Measurements from ENCODE around the gene BCL2L1.

The BCL2L1 gene

GRCh38 chr20:31723319-31724078 is 831 bp upstream of the BCL2L1 start:
- DNase-seq, result peak; percentile 97 to 99

- peak in 1 of 2 experiments; percentile 84 for DNase-seq
These were observed 326 bp upstream of the BCL2L1 start for GRCh38 chr20:31723069-31723318.

GRCh38 chr20:31721408-31722256 is 1.0 kb downstream of the BCL2L1 start:
- no peak for DNase-seq

DNA sequence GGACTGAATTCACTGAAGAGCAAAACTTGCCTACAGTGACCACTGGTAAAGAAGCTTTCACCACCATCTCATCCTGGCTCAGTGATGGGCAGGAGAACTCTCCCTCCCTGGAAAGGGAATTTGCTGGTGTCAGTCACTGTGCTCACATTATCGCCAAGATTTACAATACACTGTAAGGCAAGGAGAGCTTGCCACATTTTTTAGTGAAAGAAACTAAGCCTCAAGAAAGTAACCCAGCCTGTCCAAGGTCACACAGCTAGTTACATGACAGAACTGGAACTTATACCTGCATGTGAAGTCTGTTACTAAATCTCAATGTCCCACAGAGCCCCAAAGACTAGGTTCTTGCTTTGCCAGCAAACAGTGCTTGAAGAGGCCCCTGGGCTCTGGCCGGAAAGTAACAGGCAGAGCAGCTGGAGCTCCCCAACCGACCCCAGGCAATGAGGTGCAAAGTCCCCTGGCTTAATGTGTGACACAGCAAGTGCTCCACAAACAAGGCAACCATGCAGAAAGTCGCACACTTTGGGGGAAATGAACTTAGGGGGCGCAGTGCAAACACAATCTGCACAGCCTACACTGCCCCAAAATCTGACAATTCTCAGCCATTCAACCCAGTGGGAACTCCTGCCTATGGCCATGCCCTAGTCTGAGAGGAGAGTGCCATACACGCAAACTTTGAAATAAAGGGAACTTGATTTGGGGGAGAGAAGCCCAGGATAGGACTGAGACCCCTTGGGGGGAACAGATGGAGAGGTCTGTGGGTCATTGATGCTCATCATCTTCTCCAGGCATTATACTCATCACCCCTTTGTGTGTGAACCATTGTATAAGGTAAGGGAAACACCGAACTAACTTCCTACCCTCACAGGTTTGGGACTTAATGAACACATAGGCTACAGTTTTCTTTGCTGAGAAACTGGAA is 1.9 kb downstream of the BCL2L1 start:
- no peak for DNase-seq

GRCh38 chr20:31719644-31720485 is 2.8 kb downstream of the BCL2L1 start:
- DNase-seq, result peak in 1 of 2 experiments; percentile 59

DNA sequence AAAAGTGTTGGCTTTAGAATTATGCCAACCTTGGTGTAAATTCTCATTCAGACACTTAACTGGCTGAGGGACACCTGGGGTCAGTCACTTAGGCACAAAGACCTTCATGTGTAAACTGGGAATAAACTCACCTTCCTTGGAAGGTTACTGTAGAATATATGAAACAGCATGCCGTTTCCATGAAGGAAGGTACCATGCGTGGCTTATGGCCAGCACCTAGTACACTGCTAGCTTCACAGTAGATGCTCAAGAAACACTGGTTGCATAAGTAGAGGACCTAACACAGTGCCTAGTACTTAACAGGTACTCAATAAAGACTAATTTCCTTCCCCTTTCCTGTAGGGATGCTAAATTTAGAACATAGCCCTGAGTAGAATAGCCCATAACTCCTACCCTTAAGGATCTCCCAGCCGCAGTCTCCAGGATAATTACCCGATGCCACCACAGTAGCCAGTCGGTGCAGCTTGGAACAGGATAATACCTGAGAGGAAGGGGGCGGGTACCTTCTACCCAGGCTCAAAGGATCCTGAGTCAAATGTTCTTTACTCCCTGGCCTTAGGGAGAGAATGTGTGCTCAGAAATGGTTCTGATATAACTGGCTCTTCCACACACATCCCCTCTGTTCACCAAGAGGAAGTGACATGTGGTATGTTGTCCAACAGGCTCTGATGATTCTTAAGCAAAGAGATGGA is 3.6 kb downstream of the BCL2L1 start:
- no peak for DNase-seq

GRCh38 chr20:31717478-31718201 is 5.0 kb downstream of the BCL2L1 start:
- DNase-seq, result no peak

GRCh38 chr20:31716818-31717477 is 5.7 kb downstream of the BCL2L1 start:
- DNase-seq, result no peak

GRCh38 chr20:31716351-31716750 is 6.3 kb downstream of the BCL2L1 start:
- DNase-seq, result no peak

DNA sequence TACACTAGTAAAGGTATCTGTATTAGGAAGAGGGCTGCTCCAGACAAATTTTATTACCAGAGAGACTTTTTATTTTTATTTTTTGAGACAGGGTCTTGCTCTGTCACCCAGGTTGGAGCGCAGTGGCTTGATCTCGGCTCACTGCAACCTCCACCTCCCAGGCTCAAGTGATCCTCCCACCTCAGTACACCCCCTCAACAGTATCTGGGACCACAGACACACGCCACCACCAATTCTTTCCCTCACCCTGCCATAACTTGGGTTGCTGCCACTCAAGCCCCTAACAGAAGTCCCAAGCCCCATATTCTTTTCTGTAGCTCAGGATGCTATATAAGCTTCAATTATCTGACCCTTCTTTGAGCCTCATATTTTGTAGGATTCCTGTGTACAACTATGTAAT is 6.9 kb downstream of the BCL2L1 start:
- DNase-seq, result no peak

DNA sequence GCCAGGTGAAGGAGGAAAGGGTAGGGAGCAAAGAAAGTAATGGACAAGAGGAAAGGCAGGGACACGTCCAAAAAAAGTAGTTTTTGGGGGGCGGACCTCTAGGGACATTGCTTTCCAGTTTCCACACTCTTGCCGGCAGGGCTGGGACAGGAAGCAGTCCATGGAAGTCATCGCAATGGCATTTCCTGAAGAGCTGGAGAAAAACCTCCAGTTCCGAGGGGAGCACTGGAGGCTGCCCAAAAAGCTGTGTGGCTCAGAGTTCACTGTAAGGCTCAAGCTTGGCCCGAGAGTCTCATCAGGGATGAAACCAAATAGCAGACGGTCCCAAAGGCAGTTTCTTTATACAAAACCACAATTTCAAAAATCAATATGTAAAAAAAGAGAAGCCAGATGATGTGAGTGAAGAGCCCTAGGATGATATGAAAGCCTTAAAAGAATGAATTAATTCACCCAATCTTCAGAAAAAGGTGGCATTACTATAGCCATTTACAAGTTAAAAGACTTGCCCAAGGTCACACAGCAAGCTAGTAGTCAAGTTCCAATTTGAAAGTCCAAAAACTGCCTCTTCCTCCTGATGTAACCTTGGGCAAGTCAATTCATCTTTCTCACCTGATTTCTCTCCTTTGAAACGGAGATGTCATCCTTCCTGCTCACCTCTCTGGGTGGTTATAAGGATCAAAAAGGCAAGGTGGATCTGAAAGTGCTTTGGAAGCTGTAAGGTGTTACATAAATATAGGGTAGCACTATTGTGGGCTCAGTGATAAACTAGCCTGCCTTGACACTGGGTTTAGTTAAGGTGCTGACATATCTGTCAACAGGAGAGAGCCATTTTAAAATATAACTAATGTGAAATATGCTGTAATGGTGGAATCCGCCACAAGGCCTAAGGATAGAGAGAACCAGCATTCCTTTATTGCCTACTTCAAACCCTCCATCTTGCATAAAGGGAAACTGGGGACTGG is 9.1 kb downstream of the BCL2L1 start:
- no peak for DNase-seq

DNA sequence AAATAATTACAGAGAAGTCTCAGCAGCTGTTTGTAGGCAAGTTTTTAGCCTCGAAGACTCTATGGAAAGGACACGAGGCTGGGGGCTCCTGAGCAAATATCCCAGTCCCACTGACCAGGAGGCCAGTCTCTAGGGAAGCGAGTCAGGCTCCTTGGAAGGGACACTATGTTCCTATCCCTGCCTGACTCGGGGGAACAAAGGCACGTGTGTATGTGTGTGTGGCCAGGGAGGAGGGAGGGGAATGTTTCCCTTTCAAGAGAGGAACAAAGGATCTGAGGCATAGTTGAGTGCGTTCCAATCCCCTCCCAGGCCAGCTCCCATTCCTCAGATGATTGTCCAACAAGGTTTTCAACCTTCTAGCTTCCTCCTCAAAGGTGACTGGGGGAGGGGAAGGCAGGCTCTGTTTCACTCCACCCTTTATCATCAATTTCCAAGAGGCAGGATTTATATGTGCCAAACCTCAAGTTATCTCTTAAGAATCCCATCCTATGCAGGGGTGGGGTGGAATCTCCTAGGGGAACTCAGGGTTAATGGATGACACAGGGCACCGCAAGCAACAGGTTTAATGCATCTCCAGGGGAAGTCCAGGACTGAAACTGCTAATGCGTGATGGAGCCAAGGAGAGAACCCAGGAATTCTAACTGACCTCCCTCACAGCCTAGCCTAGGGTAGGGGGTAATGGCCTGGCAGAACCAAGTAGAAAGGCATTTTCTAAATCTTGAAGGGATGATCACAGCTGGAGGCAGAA is 9.9 kb downstream of the BCL2L1 start:
- no peak for DNase-seq

- no peak for DNase-seq
These were observed 10.5 kb downstream of the BCL2L1 start for GRCh38 chr20:31712112-31712553.

DNA sequence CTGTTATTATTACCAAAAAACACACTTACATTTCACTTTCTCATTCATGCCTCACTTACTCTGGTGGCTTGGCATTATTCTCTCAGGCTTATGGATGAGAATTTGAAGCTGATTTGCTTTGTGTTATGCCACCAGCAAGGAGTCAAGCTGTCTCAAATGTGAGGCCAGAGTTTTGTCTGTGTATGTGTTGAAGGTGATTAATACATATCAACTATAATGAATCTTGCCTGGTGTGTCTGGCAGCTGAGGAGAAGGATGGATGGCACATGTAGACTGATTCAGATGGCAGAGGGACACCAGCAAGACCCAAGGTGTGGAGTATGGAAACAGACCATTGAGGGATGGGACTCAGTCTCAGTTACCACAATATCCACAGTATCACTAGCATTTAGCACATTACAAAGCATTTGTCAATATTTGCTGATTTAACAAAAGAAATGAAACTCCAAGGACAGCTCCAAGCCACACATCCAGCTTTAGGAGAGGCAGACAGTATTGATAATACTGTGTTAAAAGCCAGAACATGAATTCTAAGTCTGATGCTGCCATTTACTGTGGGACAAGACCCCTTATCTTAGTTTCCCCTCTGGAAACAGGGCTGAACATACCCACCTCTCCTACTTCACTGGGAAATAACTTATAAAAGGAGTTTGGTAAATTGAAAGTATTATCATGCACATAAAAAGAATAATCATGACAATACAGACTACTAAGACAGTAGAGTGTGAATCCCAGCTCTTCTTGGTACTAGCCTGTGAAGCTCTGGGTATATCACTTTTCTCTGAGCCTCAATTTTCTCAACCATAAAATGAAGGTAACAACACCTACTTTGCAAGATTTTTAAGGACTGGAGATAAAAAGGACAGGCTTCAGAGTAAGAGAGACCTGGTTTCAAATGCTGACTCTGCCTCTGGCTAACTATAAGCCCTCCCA is 11.2 kb downstream of the BCL2L1 start:
- peak; percentile 44 to 58 for DNase-seq

GRCh38 chr20:31710423-31711108 is 12.1 kb downstream of the BCL2L1 start:
- DNase-seq, result peak; percentile 81 to 83

DNA sequence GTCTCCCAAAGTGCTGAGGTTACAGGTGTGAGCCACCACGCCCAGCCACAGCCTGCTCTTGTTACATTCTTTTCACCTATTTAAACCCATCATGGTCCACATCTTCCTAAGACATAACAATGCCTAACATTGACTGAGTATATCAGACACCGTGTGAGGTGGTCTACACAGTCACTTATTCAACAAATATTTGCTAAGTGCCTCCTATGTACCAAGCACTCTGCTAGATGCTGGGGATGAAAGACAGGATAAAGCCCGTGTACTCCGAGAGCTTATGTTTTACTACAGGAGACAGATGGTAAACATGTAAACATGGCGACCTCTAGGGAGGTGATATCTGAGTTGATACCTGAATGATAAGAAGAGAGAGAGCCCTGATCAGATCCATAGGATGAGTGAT is 12.7 kb downstream of the BCL2L1 start:
- DNase-seq, result no peak
